ENCODE data around the gene ZNF414. TPM values are rescaled to one million over a fixed set of nuclear protein-coding genes. Genes with fewer than 3 reads are reported as not detected.

ZNF414 gene
- total RNA-seq, 1 donor from 2014 or later = 27.5 TPM

DNA sequence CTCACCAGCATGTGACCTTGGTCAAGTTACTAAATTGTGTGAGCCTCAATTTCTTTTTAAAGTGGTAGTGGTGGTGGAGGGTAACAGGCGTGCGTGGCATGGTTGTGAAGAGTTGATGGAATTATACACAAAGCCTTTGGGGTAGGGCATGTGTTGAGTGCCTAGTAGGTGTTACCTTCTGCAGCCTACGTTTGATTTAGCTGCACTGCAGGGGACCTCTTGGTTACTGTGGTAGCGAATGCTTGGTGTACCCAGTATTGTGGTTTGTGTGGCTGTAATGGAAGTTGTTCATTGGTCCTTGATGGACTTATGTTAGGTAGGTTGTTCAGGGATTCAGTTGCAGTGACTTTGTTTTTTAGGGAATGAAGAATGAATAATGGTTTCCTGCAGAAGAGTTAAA is 36.1 kb downstream of the ZNF414 start:
- Histone ChIP-seq H3K27me3 (no peaks in the 10 kb centered on the region), H3K9me3 (no peaks in the 10 kb centered on the region), H3K4me1 (peaks cover 42% of the 10 kb centered on the region), H3K27ac (no peak overlapping the region), H3K36me3 (peaks cover 0 to 40% of the 10 kb centered on the region in 2 donors), H3K4me3 (no peak overlapping the region)
- DNase-seq (ENCODE audit: extremely low spot score in 2 of 2) = no peak
- intact Hi-C loops (cut with DNase I) = no loop called here
- no peak for TF ChIP-seq POLR2A (IDR thresholded peaks at IDR 0.05)
- TF ChIP-seq, protein P1, sequence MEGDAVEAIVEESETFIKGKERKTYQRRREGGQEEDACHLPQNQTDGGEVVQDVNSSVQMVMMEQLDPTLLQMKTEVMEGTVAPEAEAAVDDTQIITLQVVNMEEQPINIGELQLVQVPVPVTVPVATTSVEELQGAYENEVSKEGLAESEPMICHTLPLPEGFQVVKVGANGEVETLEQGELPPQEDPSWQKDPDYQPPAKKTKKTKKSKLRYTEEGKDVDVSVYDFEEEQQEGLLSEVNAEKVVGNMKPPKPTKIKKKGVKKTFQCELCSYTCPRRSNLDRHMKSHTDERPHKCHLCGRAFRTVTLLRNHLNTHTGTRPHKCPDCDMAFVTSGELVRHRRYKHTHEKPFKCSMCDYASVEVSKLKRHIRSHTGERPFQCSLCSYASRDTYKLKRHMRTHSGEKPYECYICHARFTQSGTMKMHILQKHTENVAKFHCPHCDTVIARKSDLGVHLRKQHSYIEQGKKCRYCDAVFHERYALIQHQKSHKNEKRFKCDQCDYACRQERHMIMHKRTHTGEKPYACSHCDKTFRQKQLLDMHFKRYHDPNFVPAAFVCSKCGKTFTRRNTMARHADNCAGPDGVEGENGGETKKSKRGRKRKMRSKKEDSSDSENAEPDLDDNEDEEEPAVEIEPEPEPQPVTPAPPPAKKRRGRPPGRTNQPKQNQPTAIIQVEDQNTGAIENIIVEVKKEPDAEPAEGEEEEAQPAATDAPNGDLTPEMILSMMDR (IDR thresholded peaks at IDR 0.05) = no peak
- TF ChIP-seq POLR2AphosphoS5 (IDR thresholded peaks at IDR 0.05; ENCODE audit: insufficient read depth in 1 of 2, low read depth in 1 of 2) = no peak

DNA sequence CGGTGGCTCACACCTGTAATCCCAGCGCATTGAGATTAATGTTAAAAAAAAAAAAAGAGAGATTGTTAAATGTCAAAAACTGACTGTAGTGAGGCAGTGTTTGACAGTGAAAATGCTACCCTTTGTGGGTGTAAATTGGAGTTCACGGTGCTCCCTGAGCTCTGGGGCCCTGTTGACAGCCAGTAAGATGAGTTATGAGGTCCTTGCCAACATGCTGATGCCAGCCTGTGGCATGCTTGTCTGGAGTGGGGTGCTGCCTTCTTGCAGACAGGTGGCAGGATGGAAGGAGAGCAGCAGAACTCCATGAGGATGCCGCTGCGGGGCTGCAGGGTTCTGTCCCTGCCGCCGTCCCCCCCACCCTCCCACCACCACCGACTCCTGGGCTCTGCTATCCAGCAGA is 37.4 kb downstream of the ZNF414 start:
- H3K36me3 ChIP-seq = peaks cover 0 to 52% of the 10 kb centered on the region in 2 donors
- H3K4me3 ChIP-seq = no peak overlapping the region
- no peaks in the 10 kb centered on the region for H3K9me3 ChIP-seq
- H3K27me3 ChIP-seq = no peaks in the 10 kb centered on the region
- TF ChIP-seq, protein P1 (IDR thresholded peaks at IDR 0.05) = no peak
- TF ChIP-seq POLR2A (IDR thresholded peaks at IDR 0.05) = no peak
- no peak for TF ChIP-seq POLR2AphosphoS5 (IDR thresholded peaks at IDR 0.05; ENCODE audit: insufficient read depth in 1 of 2, low read depth in 1 of 2)
- H3K4me1 ChIP-seq = peaks cover 30% of the 10 kb centered on the region
- DNase-seq (ENCODE audit: extremely low spot score in 2 of 2) = no peak
- H3K27ac ChIP-seq = no peak overlapping the region
- intact Hi-C loops (cut with DNase I) = no loop called here

DNA sequence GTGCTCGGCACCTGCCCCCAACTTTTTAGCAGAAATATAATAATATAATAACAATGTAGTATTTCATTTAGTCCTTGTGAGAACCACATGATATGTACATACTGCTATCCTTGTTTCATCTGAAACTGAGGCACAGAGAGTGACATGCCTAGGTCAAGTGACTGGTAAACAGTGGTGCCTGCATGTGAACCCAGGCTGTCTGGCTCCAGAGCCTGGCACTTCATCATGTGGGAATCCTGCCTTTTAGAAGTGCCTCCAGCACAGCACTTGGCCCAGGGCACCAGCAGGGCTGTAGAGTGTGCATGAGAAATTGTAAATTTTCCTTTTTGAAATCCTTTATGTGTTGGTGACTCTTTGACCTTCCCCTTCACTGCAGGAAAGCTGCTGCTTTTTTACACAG is 39.0 kb downstream of the ZNF414 start:
- Histone ChIP-seq H3K4me1 (peaks cover 19% of the 10 kb centered on the region), H3K27ac (no peak overlapping the region), H3K36me3 (peaks cover 0 to 67% of the 10 kb centered on the region in 2 donors), H3K9me3 (no peaks in the 10 kb centered on the region), H3K4me3 (no peak overlapping the region), H3K27me3 (no peaks in the 10 kb centered on the region)
- TF ChIP-seq POLR2A (IDR thresholded peaks at IDR 0.05) (no peak), POLR2AphosphoS5 (IDR thresholded peaks at IDR 0.05; ENCODE audit: insufficient read depth in 1 of 2, low read depth in 1 of 2) (no peak)
- TF ChIP-seq, protein P1 (IDR thresholded peaks at IDR 0.05) = no peak
- intact Hi-C loops (cut with DNase I) = no loop called here
- no peak for DNase-seq (ENCODE audit: extremely low spot score in 2 of 2)

DNA sequence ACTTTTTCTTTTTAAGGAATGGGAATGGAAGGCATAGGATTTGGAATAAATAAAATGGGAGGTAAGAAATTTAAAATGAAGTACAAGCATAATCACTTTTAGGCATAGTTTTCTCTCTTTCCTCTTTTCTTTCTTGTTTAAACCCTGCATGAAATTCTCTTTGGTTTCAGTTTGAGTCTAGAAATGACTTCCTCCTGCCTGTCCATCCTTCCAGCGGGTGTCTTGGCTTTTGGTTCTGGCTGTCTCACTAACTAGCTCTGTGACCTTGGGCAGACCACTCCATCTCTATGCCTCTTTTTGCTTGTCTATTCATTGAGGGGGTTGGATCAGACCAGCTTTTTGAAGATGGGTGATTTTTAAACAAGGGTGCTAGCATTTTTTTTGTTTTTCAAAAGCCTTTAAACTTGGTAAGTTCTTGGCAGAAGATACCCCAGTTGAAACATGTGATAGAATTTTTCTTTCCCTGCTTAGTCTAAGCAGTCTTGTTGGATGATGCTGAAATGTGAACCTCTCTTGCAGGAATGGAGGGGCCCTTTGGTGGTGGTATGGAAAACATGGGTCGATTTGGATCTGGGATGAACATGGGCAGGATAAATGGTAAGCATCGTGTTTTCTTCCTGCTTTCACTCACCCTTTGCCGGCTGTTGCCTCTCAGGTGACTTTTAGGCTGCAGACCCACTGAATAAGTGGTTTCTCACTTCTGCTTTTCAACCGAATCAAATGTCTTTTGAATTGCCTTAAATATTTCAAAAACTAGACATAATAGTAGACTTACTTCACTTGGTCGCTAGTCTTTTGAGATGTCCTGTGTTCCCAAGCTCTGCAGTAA is 40.1 kb downstream of the ZNF414 start:
- no peak for TF ChIP-seq POLR2AphosphoS5 (IDR thresholded peaks at IDR 0.05; ENCODE audit: insufficient read depth in 1 of 2, low read depth in 1 of 2)
- Histone ChIP-seq H3K36me3 (peaks cover 0 to 75% of the 10 kb centered on the region in 2 donors), H3K4me1 (peaks cover 11% of the 10 kb centered on the region), H3K27ac (no peak overlapping the region), H3K9me3 (no peaks in the 10 kb centered on the region), H3K27me3 (no peaks in the 10 kb centered on the region), H3K4me3 (no peak overlapping the region)
- no peak for DNase-seq (ENCODE audit: extremely low spot score in 2 of 2)
- intact Hi-C loops (cut with DNase I) = no loop called here

DNA sequence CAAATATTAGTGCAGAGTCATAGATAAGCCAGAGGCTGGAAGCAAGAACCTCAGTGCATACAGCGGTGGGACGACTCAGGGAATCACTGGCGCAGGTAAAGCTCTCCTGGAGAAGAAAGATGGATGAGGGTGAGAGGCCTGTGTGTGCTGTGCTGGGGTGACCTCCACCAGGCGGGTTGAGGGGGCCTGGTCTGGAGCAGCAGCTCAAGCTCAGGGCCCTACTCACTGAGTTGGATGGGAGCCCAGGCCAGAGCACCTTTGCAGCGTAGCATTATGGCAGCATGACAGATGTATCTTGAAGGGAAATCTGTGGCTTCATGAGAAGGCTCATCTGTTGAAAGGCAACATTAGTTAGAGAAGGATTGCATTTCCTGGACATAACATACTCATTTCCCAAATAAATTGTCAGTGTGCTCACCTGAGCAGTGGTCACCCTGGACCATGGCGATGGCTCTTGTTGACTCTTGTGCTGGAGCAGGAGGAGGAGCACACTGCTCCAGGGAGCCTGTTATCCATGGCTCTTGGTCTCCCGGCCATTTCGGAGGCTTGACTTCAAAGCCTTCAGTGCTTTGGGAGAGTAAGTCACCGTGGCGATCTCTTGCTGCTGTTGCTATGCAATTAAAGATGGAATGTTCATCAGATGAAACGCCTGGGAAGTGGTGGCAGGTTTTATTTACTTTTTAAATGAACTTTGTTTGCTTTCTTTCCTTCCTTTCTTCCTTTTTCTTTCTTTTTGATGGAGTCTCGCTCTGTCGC is 44.2 kb downstream of the ZNF414 start:
- no peak for TF ChIP-seq POLR2A (IDR thresholded peaks at IDR 0.05)
- TF ChIP-seq, protein P1 (IDR thresholded peaks at IDR 0.05) = no peak
- no peak for TF ChIP-seq POLR2AphosphoS5 (IDR thresholded peaks at IDR 0.05; ENCODE audit: insufficient read depth in 1 of 2, low read depth in 1 of 2)
- intact Hi-C loops (cut with DNase I) = no loop called here
- no peak for DNase-seq (ENCODE audit: extremely low spot score in 2 of 2)
- no peaks in the 10 kb centered on the region for H3K27me3 ChIP-seq
- no peak overlapping the region for H3K27ac ChIP-seq
- no peak overlapping the region for H3K4me3 ChIP-seq
- H3K4me1 ChIP-seq = no peaks in the 10 kb centered on the region
- H3K36me3 ChIP-seq = peaks cover 4 to 90% of the 10 kb centered on the region in 2 donors
- H3K9me3 ChIP-seq = no peaks in the 10 kb centered on the region
